ENCODE data around the gene IFNAR2.

- TF ChIP-seq EP300 (IDR thresholded peaks at IDR 0.05) (no peak), POLR2A (IDR thresholded peaks at IDR 0.05) (no peak)
Measured at GRCh38 chr21:33268393-33268736, 38.6 kb downstream of the IFNAR2 start.
